ENCODE measurements around the gene FAM3B.

The FAM3B gene

GRCh38 chr21:41393876-41394465, 77.4 kb downstream of the FAM3B start:
- POLR2A ChIA-PET: no interaction called here
- CTCF ChIA-PET: no interaction called here
- TF ChIP-seq PKNOX1 (IDR thresholded peaks at IDR 0.05): no peak
- no peak for TF ChIP-seq FOXA1 (IDR thresholded peaks at IDR 0.05)
- no peak for TF ChIP-seq NFRKB (IDR thresholded peaks at IDR 0.05)
- no peak for TF ChIP-seq ARNT (IDR thresholded peaks at IDR 0.05)
- TF ChIP-seq FOXM1 (IDR thresholded peaks at IDR 0.05; ENCODE audit: borderline replicate concordance): no peak
- no peak for TF ChIP-seq CTBP1 (IDR thresholded peaks at IDR 0.05; ENCODE audit: borderline replicate concordance)
- TF ChIP-seq LEF1 (IDR thresholded peaks at IDR 0.05; ENCODE audit: borderline replicate concordance): no peak
- no peak for TF ChIP-seq HDGF (IDR thresholded peaks at IDR 0.05; ENCODE audit: borderline replicate concordance)
- no peak for TF ChIP-seq L3MBTL2 (conservative IDR thresholded peaks at IDR 0.05)
- no peak for TF ChIP-seq SUZ12 (IDR thresholded peaks at IDR 0.05)
- no peak for TF ChIP-seq ZNF384 (IDR thresholded peaks at IDR 0.05)
- TF ChIP-seq FOXK2 (IDR thresholded peaks at IDR 0.05): no peak
- no peak for TF ChIP-seq ELF4 (IDR thresholded peaks at IDR 0.05)
- TF ChIP-seq SP1 (IDR thresholded peaks at IDR 0.05): no peak
- no peak for TF ChIP-seq TARDBP (IDR thresholded peaks at IDR 0.05)
- no peak for TF ChIP-seq BHLHE40 (IDR thresholded peaks at IDR 0.05; ENCODE audit: borderline replicate concordance)
- DNase-seq (ENCODE audit: extremely low spot score): no peak

GRCh38 chr21:41396558-41397075, 80.0 kb downstream of the FAM3B start:
- no peak for DNase-seq (ENCODE audit: extremely low spot score)
- ChIA-PET CTCF (no interaction called here), POLR2A (no interaction called here)
- TF ChIP-seq SP1 (IDR thresholded peaks at IDR 0.05) (no peak), BHLHE40 (IDR thresholded peaks at IDR 0.05; ENCODE audit: borderline replicate concordance) (no peak), LEF1 (IDR thresholded peaks at IDR 0.05; ENCODE audit: borderline replicate concordance) (no peak), ELF4 (IDR thresholded peaks at IDR 0.05) (no peak), ZNF384 (IDR thresholded peaks at IDR 0.05) (no peak), HDGF (IDR thresholded peaks at IDR 0.05; ENCODE audit: borderline replicate concordance) (no peak), ARNT (IDR thresholded peaks at IDR 0.05) (no peak), FOXK2 (IDR thresholded peaks at IDR 0.05) (no peak), FOXA1 (IDR thresholded peaks at IDR 0.05) (no peak), L3MBTL2 (conservative IDR thresholded peaks at IDR 0.05) (no peak), SUZ12 (IDR thresholded peaks at IDR 0.05) (no peak), PKNOX1 (IDR thresholded peaks at IDR 0.05) (no peak), CTBP1 (IDR thresholded peaks at IDR 0.05; ENCODE audit: borderline replicate concordance) (no peak), NFRKB (IDR thresholded peaks at IDR 0.05) (no peak), FOXM1 (IDR thresholded peaks at IDR 0.05; ENCODE audit: borderline replicate concordance) (no peak), TARDBP (IDR thresholded peaks at IDR 0.05) (no peak)

GRCh38 chr21:41397471-41397891, 80.9 kb downstream of the FAM3B start:
- POLR2A ChIA-PET: no interaction called here
- DNase-seq (ENCODE audit: extremely low spot score): no peak
- TF ChIP-seq PKNOX1 (IDR thresholded peaks at IDR 0.05) (no peak), NFRKB (IDR thresholded peaks at IDR 0.05) (no peak)
- CTCF ChIA-PET: no interaction called here

GRCh38 chr21:41398251-41398650, 81.7 kb downstream of the FAM3B start:
- no peak for TF ChIP-seq SP1 (IDR thresholded peaks at IDR 0.05)
- TF ChIP-seq HDGF (IDR thresholded peaks at IDR 0.05; ENCODE audit: borderline replicate concordance): no peak
- TF ChIP-seq SUZ12 (IDR thresholded peaks at IDR 0.05): no peak
- no peak for TF ChIP-seq PKNOX1 (IDR thresholded peaks at IDR 0.05)
- no peak for TF ChIP-seq FOXA1 (IDR thresholded peaks at IDR 0.05)
- TF ChIP-seq TARDBP (IDR thresholded peaks at IDR 0.05): no peak
- no peak for TF ChIP-seq ARNT (IDR thresholded peaks at IDR 0.05)
- no peak for TF ChIP-seq BHLHE40 (IDR thresholded peaks at IDR 0.05; ENCODE audit: borderline replicate concordance)
- no peak for TF ChIP-seq LEF1 (IDR thresholded peaks at IDR 0.05; ENCODE audit: borderline replicate concordance)
- TF ChIP-seq ELF4 (IDR thresholded peaks at IDR 0.05): no peak
- TF ChIP-seq NFRKB (IDR thresholded peaks at IDR 0.05): no peak
- no peak for TF ChIP-seq FOXK2 (IDR thresholded peaks at IDR 0.05)
- no peak for TF ChIP-seq L3MBTL2 (conservative IDR thresholded peaks at IDR 0.05)
- no peak for TF ChIP-seq ZNF384 (IDR thresholded peaks at IDR 0.05)
- TF ChIP-seq FOXM1 (IDR thresholded peaks at IDR 0.05; ENCODE audit: borderline replicate concordance): no peak
- TF ChIP-seq CTBP1 (IDR thresholded peaks at IDR 0.05; ENCODE audit: borderline replicate concordance): no peak
- ChIA-PET POLR2A (no interaction called here), CTCF (no interaction called here)

GRCh38 chr21:41398831-41399230, 82.2 kb downstream of the FAM3B start:
- DNase-seq (ENCODE audit: extremely low spot score): no peak

More at GRCh38 chr21:41398251-41398650, 81.7 kb downstream of the FAM3B start:
- DNase-seq (ENCODE audit: extremely low spot score): no peak

More at GRCh38 chr21:41398831-41399230, 82.2 kb downstream of the FAM3B start:
- ChIA-PET CTCF (no interaction called here), POLR2A (no interaction called here)
- TF ChIP-seq SUZ12 (IDR thresholded peaks at IDR 0.05) (no peak), TARDBP (IDR thresholded peaks at IDR 0.05) (no peak), FOXM1 (IDR thresholded peaks at IDR 0.05; ENCODE audit: borderline replicate concordance) (no peak), ARNT (IDR thresholded peaks at IDR 0.05) (no peak), SP1 (IDR thresholded peaks at IDR 0.05) (no peak), L3MBTL2 (conservative IDR thresholded peaks at IDR 0.05) (no peak), FOXK2 (IDR thresholded peaks at IDR 0.05) (no peak), LEF1 (IDR thresholded peaks at IDR 0.05; ENCODE audit: borderline replicate concordance) (no peak), HDGF (IDR thresholded peaks at IDR 0.05; ENCODE audit: borderline replicate concordance) (no peak), PKNOX1 (IDR thresholded peaks at IDR 0.05) (no peak), ELF4 (IDR thresholded peaks at IDR 0.05) (no peak), BHLHE40 (IDR thresholded peaks at IDR 0.05; ENCODE audit: borderline replicate concordance) (no peak), NFRKB (IDR thresholded peaks at IDR 0.05) (no peak), FOXA1 (IDR thresholded peaks at IDR 0.05) (no peak), ZNF384 (IDR thresholded peaks at IDR 0.05) (no peak), CTBP1 (IDR thresholded peaks at IDR 0.05; ENCODE audit: borderline replicate concordance) (no peak)

All from HEK293T (cell line).